ENCODE data around the gene PLPP4.
"Not testable (repeated sequence)": the region's sequence is repeated elsewhere in the genome, so short reads cannot be mapped to it uniquely, and the experiment has no call there.

The PLPP4 gene

DNA sequence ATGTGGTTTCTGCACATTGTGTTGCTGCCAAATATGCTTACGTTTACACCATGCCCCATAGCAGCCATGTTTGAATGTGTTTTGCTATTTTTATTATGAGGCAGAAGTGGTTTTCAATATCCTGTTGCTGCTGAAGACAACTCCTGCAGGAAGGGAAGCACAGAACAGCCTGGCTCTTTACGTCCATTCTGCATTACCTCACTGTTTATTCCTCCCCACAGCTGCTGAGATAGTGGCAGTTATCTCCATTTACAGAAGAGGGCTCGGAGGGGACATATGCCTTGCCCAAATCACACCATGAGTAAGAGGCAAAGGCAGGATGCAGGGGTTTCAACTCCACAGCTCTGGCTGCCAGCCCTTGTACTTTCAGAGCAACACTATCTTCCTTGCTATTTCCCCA, 35.3 kb downstream of the PLPP4 start:
- DNase-seq: no peak

DNA sequence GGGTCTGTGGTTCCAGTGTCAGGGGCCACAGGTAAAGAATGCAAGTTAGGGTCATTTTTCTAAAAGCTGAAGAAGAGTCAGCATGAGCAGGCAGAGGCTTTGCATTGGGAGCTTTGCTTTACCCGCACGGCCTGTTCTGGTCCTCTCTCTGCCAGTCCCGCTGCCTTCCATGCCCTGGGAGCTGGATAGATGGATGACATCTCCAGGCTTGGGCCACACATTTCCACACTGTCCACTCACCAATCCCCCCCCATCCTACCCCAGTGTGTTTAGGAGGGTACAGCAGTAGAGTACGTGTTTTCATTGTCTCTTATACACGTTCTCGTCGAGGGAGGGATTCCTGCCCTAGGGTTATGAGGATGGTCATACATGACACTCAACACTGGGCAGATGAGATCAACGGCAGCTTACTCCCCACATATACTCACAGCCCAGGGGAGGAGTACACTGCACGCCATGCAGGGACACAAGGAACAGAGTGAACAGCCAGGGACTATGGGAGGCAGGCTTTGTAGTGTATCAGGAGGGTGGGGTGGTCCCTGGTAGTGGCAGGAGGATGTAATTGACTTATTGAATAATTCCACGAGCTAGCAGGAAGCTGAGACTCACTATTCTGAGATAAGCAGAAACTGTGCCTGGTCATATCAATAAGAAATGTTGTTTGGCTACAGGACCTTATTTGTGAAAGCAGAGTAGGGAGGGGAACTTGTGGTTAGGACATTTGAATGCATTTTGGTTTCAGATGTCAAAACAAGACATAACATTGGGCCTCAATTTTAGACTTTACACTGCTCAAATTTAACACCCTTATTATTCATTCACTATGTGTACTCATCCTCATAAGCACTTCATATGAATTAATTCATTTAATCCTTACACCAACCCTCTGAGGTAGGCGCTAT, 36.6 kb downstream of the PLPP4 start:
- DNase-seq: no peak

DNA sequence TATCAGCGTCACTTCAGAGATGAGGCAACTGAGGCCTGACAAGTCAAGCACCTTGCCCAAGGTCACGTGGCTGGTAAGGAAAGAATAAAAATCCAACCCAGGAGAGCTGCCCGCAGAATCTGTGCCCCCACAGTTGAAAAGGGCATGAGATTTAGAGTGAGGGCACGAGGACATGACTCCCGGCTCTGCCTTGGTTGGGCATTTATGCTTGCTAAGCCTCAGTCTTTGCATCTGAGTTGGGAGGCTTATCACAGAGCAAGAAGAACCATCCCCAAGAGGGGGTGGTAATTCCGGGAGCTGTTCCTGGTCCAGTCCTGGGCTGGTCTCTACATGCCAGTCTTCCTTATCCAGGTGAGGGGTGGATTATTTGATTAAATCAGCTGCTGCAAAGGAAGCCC, 37.3 kb downstream of the PLPP4 start:
- DNase-seq: no peak

DNA sequence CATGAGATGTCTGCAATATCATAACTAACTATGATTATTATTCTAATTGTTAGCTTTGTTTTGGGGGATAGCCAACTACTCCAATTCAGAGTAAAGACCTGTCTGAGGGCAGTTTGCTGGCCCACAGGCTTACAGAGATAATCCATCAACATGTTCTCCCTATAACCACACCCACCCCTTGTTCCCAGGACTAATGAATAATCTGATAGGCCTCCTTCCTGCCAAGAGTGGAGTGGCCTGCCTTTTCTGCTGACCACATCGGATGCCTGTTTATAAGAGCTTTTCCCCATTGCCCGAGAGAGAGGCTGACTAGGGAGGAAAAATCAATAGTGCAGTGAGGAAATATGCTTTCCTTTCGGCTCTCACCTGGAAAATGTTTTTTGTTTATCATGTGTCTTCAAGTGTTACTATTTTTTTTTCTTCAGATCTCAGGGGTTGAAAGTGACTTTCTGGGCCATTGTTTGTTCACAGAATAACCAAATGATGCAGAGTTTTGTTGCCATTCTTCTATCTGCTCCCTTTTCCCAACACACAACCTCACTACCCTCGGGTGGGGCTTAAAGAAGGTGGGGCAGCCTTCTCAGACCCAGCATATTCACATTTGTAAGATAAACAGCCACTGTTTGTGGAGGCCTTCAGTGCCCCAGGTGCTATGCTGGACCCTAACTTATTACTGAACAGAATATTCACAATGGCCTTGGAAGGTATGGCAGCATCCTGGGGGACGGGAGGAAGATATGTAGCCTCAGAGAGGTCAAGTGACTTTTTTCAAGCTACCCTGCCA, 38.4 kb downstream of the PLPP4 start:
- DNase-seq: no peak

DNA sequence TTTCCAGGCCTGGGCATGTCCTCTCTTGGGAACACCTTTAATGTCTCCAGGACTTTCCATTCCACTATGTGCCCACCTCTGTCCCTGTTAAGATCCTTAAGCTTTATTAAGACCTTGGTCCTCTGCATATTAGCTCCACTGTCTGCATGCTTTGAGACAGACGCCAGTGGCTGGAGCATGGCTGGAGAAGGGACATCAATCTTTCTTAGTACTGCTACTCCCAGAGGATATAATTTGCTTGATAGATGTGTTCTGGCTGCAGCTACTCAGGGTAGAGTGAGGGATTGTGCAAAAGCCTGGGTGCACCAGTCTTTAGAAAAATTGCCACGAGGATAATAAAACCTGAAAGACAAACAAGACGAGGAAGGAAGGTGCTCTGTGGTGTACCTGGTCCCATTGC, 42.9 kb downstream of the PLPP4 start:
- DNase-seq: no peak

DNA sequence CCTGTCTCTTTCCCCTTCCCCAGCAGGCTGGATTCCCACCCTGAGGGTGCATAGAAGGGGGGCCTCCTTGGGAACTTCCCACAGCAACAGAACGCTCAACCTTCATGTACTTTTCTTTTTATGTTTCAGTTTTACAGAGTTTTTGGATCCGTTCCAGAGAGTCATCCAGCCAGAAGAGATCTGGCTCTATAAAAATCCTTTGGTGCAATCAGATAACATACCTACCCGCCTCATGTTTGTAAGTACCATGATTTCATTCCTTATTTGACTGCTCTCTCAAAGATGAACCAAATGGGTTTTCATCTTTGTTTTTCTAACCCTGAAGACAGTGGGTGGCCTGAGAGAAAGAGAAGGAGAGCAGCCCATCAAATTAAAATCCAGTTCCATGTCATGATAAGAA, 46.7 kb downstream of the PLPP4 start:
- DNase-seq: no peak

DNA sequence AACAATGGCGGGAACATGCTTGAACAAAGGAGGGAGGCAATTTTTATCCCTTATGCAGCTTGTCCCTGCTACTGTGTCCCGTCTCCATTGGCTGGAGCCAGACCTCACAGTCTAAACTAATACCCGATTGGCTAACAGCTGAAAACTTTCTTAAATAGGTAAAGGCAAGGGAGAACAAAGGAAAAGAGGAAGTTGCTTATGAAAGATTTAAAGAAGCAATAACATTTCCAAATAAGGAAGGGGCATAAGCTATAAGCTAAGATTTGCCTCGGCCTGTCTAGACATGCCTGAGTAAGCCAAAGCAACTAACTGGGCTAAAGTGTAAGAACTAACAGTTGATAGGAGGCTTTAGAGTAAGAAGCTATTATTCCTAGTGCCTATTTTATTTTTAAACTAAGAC, 47.2 kb downstream of the PLPP4 start:
- not testable (repeated sequence) for DNase-seq

DNA sequence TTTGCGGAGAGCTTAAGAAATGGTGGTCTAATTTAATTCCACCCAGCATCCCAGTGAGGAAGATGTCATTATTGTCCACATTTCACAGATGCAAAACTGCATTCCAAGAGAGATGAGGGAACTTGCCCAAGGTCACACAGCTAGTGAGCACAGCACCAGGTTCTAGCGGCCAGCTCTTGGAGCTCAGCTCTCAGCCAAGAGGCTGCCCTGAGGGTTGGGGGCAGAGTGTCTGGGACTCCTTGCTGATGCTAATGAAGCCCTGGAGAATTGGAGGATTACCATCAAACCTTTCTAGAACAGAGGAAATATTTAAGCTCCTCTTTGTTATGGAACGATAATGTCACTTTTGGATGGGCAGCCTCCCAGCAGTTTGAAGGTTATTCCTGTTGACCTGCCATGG, 48.0 kb downstream of the PLPP4 start:
- no peak for DNase-seq

DNA sequence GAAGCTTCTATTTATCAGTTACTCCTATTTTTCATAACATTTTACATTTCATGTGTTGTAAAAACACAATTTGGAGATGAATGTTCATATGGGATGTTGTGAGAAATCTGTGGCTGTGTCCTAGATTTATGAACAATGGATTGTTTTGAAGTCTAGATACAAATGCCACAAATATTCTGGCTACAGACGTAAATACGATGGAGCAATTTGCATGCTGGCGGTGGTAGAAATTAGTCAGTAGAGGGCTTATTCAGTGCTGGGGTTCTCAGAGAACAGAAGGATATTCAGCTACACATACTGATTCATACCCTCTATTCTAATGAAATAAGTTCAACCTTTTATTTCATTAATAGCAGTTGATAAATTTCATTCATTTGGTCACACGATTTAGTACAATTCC, 48.8 kb downstream of the PLPP4 start:
- DNase-seq: no peak

DNA sequence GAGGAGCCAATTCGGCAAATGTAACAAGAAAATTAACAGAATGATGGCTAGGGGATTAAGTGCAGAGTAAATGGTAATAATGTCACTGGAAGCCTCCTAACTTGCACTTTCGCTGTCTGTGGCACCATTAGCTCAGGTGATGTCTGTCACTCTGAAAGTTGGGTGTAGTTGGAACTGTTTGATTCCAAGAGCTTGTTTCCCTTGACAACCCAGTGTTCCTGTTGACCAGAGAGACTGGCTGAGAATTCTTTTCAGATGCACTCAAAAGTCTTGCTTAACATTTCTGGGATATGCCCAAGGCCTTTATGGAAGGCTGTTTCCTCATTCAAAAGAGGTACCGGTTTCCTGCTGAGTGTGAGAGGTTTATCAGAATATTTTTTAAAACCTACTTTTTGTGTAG, 49.6 kb downstream of the PLPP4 start:
- DNase-seq: no peak

DNA sequence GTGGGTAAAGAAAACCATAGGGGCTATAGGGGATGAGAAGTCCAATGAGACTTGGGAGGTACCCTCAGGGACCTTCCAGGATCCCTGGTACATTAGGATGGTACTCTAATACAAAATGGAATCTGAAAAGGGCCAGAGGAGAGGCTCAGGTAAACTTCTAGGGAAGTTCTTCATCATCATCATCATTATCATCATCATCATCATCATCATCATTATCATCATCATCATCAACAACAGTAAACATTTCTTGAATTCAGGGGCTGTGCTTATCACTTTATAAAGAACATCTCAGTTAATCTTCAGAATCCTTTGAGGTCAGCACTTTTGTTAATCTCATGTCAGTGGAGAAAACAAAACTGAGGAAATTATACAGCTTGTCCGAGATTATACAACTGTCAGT, 50.1 kb downstream of the PLPP4 start:
- no peak for DNase-seq

DNA sequence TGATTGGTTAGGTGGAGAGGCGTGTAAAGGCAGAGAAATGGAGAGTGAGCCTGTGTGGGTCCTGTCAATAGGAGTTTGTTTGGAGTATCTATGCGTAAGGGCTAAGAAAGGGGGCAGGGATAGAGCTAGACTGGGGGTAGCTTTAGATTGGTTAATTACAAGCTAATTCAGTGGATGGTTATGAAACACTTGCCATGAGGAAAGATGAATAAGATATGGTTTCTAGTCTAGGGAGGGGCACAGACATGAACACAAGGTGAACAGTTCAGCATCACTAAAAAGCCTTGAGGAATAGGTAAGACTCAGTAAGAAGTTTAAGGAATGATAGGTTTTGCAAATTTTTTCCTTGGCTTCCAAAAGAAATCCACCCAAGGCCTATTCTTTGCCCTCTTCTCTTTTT, 50.6 kb downstream of the PLPP4 start:
- no peak for DNase-seq

DNA sequence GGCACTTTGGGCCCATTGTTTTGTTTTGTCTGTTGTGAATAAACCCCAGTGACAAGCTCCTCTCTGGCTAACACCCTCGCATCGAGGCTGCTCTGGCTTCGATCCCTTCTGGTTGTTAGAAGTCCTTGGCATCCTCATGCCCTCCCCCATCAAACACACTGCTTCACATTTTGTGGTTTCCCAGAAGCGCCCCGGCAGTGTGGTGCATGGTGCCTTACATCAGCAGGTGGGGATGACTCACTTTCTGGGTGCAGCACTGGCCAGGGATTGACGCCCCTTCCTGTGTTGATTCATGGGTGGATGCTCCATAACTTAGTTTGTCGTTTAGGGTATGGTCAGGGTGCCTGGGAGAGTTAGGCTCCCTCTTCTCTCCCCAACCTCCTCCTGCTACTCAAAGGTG, 51.4 kb downstream of the PLPP4 start:
- no peak for DNase-seq

DNA sequence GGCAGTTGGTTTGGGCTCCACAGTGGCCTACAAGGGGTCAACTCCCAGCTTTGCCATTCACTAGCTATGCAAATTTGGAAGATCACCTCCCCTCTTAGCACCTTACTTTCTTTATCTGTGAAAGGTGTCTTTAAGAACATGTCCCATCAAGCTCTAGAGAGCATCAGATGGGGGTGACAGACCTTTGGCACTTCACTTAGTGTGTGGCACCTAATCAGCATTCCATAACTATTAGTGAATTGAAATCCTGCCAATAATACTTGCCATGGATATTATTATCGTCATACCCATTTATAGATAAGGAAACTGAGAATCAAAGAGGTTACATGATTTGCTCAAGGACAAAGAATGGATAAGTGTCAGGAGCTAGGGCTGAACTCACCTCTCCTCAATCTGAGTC, 51.9 kb downstream of the PLPP4 start:
- DNase-seq: no peak

DNA sequence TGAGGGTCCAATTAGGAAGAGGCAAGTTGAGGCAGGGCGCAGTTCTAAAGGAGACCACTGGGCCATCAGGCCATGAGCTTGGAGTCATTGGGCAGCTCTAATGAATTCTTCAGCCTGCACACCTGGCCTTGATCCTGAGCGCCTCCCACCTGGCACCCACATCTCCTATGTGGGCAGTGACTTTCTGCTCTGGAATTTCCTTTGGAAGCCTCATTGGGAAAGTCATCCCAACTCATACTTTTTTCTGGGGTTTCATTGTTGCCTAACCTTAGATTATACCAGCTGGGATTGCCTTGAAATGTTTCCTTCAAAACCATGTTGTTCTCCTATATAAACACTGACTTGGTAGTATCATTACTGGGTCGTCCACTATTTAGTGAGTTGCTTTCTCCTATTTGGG, 54.1 kb downstream of the PLPP4 start:
- no peak for DNase-seq

DNA sequence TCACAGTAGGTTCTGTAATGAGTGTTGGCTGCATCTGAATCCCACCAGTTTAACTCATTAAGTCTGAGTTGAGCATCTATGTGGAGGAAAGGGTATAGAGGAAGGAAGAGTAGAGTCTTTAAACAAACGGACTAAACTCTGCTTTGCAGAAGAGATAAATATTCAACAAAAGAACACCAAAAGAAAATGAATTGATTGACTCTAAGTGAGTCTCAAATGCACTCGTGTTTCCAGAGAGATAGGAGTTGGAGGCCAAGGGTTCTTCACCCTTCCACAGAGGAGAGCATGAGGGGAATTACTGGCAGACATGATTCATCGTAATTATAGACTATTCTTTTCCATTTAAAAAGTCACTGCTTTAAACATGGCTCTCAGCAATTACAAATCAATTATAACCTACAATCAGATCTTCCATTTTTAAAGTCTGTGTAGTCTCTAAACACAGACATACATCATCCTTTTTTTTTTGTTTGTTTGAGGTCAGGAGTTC, 56.3 kb downstream of the PLPP4 start:
- DNase-seq: no peak

DNA sequence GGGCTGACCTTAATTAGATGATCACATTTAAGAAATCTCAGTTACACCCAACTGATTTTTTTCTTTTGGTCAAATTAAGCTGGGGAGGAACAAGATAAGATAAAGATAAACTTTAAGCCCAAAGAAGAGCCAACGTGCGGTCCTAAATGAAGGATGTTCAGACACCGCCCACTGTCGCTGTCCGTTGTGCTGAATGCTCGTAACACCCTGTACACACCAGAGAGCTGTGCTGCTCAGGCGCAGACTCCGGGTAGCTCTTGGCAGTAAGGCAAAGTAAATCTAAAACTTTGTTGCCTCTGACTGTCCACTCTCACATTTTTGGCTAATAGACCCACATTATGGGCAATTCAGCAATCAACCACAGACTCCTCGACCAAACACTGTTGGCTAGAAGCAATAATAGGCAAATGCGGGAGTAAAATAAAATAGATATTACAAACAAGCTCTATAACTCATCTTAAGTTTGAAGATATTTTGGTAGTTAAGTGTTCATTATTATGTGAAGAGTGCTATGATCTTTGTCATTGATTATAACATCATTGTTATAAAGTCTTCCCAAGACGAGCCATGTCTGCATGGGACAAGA, 57.1 kb downstream of the PLPP4 start:
- no peak for DNase-seq

DNA sequence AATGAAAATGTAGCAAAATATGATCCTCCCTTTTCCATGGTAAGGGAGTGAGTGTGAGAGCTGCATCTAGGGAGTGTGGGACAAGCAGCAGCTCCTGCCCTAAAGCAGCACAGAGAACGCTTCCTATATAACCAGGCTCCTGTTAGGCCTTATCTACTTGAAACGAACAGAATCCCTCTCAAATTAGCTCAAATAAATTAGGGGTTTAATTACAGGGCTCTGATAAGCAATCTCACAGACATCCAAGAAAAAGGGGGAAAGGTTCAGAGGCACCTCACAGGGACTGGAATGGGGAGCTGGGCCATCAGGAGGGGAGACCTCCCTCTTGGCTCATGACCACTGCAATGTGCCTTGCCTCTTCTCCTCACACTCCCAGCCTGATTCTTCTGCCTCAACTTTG, 57.9 kb downstream of the PLPP4 start:
- no peak for DNase-seq

DNA sequence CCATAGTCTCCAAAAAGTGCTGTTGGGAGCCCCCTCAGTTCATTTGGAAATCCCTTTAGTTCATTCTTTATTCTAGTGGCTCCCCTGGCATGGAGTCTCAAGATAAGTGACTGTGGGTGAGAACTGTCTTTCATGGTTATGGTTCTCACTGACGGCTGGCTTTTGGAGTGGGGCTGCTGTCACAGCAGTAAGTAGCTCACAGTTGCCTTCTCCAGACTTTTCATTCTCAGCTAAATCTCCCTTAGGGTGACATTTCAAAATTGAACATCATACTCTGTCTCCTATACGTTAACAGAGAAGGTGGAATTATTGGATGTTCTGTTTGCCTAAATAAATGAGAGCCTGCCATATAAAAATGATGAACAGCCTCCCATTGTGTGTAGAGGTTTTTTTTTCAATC, 58.7 kb downstream of the PLPP4 start:
- no peak for DNase-seq

DNA sequence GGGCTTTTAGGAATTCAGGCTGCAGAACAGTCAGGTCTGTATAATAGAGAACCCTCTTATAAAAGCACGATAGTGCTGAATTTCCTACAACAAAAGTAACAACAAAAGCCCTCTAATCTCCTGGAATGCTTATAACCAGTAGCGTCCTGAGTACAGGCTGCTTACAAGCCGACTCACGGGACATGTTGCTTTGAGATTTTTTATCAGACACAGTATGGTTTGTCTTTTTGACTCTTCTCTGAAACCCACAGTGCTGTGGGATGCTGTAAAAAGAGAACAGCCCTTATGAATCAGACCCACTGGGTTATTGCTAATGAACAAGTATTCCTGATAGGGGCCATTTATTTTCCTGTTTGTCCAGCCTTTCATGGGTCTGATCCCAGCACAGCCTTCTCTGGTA, 59.4 kb downstream of the PLPP4 start:
- no peak for DNase-seq

DNA sequence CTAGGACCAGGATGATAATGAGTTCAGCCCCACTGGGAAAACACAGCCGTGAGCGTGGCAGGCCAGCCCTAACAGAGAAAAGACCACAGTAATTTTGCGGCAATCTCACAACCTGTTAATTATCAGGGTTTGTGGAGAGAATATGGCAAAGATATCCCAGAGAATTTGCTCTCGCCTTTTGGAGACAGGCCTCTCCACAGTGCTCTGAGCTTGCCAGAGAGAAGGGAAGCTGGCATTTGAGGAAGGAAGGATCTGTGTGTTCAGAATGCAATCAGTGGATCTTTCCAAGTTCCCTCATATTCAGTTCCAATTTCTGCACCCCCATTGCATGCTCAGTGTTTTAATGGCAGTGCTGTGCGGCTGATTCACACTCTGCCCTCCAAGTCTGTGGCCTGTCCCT, 60.2 kb downstream of the PLPP4 start:
- DNase-seq: no peak

DNA sequence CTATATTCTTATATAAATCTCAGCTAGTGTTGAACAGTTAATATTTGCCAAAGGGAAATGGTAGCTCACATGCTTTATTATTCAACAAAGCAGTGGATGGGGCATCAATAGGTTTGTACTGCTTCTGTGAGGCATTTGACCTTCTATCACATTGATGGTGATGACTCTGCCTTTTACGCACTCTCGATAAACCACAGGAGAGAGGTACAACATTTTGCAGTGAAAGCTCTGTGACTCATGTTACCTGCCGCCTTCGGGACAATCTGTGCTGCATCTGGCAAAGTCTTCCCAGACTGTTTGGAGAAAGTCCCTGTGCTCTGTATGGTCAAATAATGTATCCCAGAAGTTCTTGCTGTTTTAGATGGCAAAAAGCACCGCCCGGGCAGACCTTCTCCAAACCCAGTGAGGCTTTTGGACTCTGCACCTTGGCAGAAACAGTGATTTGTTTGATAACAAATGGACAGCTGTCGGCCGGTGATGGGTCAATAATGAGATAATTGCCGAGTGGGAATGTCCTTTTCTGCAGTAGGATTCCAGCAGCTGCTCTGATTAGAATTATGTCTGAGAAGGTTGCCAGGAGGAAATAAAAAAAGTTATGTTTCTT, 61.0 kb downstream of the PLPP4 start:
- no peak for DNase-seq

DNA sequence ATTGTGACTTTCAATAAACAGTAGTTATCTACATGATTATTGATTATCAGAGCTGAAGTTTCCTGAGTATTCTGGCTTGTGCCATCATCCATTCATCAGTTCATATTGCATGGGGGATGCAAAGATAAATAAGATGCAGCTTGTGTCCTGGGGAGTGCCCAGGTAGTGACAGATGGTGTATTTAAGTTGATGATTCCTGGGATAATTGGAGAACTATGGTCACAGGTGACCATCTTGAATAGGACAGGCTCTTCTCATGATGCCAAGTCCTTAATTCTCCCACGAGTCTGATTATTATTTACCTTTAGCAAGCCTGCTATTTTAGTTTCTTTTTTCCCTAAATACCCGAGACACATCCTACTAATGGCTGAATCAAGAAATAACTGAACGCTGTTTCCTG, 64.9 kb downstream of the PLPP4 start:
- no peak for DNase-seq

DNA sequence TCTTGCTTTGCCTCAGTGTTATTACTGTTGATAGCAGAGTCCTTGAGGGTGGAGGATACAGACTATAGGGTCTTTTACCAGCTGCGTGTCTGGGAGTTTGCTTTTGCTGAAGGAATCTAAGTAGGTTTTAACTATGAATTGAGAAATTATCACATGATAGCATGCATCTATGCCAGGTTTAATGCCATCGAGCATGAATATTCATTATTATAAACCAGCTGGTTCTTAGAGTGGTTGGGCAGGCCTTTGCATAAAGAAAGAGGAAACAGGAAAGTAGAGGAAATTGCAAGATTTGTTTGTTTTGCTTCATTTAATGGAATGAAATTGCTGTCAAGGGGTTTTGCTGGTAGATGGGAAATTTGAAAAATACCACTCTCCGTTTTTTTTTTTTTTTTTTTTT, 70.7 kb downstream of the PLPP4 start:
- no peak for DNase-seq
